Right atrium auricular region (tissue), 2 donors: ENCODE measurements around the gene SLC22A14. TPM values are rescaled to one million over a fixed set of nuclear protein-coding genes. Genes with fewer than 3 reads are reported as not detected.
A peak's percentile ranks its signal among the peaks of the same experiment; 100 is the strongest.

Experiments used
- DNase-seq: peaks from one replicate; pipeline ENCODE4 v3.0.0-alpha.2; 2019; ENCODE audit warnings: low spot score
- H3K27ac ChIP-seq, 2 donors: fragments of 200-600 bp; sonication (generic); 1 replicate in 1 of 2; 2 replicates in 1 of 2; pipeline ENCODE4 v1.5.1; 2016 to 2019
- H3K27me3 ChIP-seq, 2 donors: fragments of 200-600 bp; sonication (generic); one replicate each; pipeline versions ENCODE4 v1.5.1 to v1.6.0; 2017 to 2019
- H3K36me3 ChIP-seq: fragments of 200-600 bp; sonication (generic); one replicate; pipeline ENCODE4 v1.5.1; 2016
- H3K4me1 ChIP-seq, 2 donors: fragments of 200-600 bp; sonication (generic); one replicate each; pipeline versions ENCODE4 v1.5.1 to v1.6.0; 2017 to 2019
- H3K4me3 ChIP-seq, 2 donors: fragments of 200-600 bp; sonication (generic); 1 replicate in 1 of 2; 2 replicates in 1 of 2; pipeline ENCODE4 v1.5.1; 2017 to 2019; ENCODE audit warnings: mild to moderate bottlenecking in 1 of 2, moderate library complexity in 1 of 2
- H3K9me3 ChIP-seq, 2 donors: fragments of 200-600 bp; sonication (generic); one replicate each; pipeline ENCODE4 v1.5.1; 2019
- CTCF ChIP-seq, 2 donors: fragments of 200-600 bp; sonication (generic); IDR thresholded peaks; one replicate each; pipeline ENCODE4 v1.5.1; 2019; ENCODE audit warnings: antibody characterized with exemption in 2 of 2
- total RNA-seq, 2 donors: library from RNA; depleted of rRNA; stranded (reverse); fragments of >200 nt; gene quantifications; one replicate each; pipeline ENCODE4 v1.1.0, GENCODE V29; 2016

The SLC22A14 gene
- total RNA-seq, 2 donors from 2014 or later: not detected

DNA sequence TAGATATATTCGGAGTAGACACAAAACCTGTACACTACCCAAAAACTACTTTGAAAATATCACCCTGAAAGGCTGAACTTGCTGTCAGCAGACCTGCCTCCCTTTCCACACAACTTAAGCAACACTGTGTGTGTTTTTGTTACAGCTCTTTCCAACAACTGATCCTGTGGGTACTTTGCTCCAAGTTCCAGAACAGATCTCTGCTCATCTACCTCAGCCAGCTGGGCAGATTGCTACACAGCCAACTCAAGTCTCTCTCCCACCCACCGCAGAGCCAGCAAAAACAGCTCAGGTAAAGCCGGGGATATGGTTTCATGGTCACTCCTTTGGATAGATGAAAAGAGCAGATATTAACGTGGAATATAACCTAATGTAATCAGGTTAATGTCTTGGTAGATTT, 36.2 kb upstream of the SLC22A14 start:
- H3K36me3 ChIP-seq: peaks cover 9% of the 10 kb centered on the region
- no peak for TF ChIP-seq CTCF (IDR thresholded peaks at IDR 0.05)
- H3K27ac ChIP-seq: no peak overlapping the region
- H3K27me3 ChIP-seq: no peaks in the 10 kb centered on the region
- no peak overlapping the region for H3K4me3 ChIP-seq
- DNase-seq: no peak
- no peaks in the 10 kb centered on the region for H3K9me3 ChIP-seq
- H3K4me1 ChIP-seq: peaks cover 0 to 4% of the 10 kb centered on the region in 2 donors

DNA sequence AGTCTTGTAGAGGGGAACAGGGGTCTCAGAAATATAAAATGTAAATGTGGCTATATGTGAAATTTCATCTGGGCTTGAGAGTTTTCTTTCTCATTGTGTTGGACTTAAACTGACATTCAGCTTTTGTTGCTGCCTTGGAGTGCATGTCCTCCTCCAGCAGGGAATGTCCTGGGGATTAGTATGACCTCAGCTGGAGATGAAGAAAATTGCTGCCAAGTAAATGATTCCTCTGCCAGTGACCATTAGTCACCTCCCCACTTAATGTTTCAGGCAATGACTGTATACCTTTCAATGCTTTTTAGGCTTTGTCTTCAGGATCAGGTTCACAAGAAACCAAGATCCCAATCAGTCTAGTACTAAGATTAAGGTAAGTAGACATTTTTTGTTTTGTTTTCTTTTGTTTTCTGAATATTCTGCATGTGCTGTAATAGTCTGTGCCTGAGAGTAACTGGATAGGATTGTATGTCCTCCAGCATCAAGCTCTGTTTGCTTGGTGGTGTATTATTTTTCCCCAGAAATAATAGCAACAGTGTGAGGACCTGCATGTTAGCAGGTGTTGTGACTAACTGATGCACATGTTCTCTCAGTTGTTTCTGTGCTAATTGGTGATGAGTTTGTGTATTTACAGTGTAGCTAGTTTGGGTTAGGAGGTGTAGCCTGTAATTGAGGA, 34.6 kb upstream of the SLC22A14 start:
- Histone ChIP-seq H3K36me3 (peaks cover 18% of the 10 kb centered on the region), H3K27ac (no peak overlapping the region)
- no peak for DNase-seq

GRCh38 chr3:38250198-38250597, 31.9 kb upstream of the SLC22A14 start:
- Histone ChIP-seq H3K36me3 (peaks cover 38% of the 10 kb centered on the region), H3K9me3 (no peaks in the 10 kb centered on the region), H3K27me3 (no peaks in the 10 kb centered on the region), H3K4me3 (no peak overlapping the region), H3K27ac (no peak overlapping the region), H3K4me1 (peaks cover 0 to 4% of the 10 kb centered on the region in 2 donors)
- DNase-seq: no peak
- no peak for TF ChIP-seq CTCF (IDR thresholded peaks at IDR 0.05)

More for the DNA sequence above, 34.6 kb upstream of the SLC22A14 start:
- TF ChIP-seq CTCF (IDR thresholded peaks at IDR 0.05): peak in 1 of 2 donors; percentile 35
- Histone ChIP-seq H3K4me3 (no peak overlapping the region), H3K4me1 (peaks cover 0 to 4% of the 10 kb centered on the region in 2 donors), H3K9me3 (no peaks in the 10 kb centered on the region), H3K27me3 (no peaks in the 10 kb centered on the region)

- DNase-seq: no peak
- Histone ChIP-seq H3K9me3 (no peaks in the 10 kb centered on the region), H3K27ac (no peak overlapping the region), H3K27me3 (no peaks in the 10 kb centered on the region), H3K4me3 (no peak overlapping the region), H3K36me3 (peaks cover 38% of the 10 kb centered on the region), H3K4me1 (peaks cover 0 to 4% of the 10 kb centered on the region in 2 donors)
- no peak for TF ChIP-seq CTCF (IDR thresholded peaks at IDR 0.05)
These were observed 30.9 kb upstream of the SLC22A14 start for GRCh38 chr3:38251197-38251596.

- no peak for DNase-seq
- peaks cover 29% of the 10 kb centered on the region for H3K36me3 ChIP-seq
- H3K9me3 ChIP-seq: no peaks in the 10 kb centered on the region
- no peak for TF ChIP-seq CTCF (IDR thresholded peaks at IDR 0.05)
- H3K27me3 ChIP-seq: no peaks in the 10 kb centered on the region
- no peaks in the 10 kb centered on the region for H3K4me1 ChIP-seq
- no peak overlapping the region for H3K27ac ChIP-seq
- H3K4me3 ChIP-seq: no peak overlapping the region
These were observed 28.4 kb upstream of the SLC22A14 start for GRCh38 chr3:38253704-38254103.

- no peak for TF ChIP-seq CTCF (IDR thresholded peaks at IDR 0.05)
- Histone ChIP-seq H3K27me3 (no peaks in the 10 kb centered on the region), H3K36me3 (peaks cover 29% of the 10 kb centered on the region), H3K4me1 (no peaks in the 10 kb centered on the region), H3K27ac (no peak overlapping the region), H3K9me3 (no peaks in the 10 kb centered on the region), H3K4me3 (no peak overlapping the region)
- DNase-seq: no peak
These were observed 27.2 kb upstream of the SLC22A14 start for GRCh38 chr3:38254872-38255271.
